IPS-11a (cell line): ENCODE results near the gene ABCB10.
"Not testable (repeated sequence)": the region's sequence is repeated elsewhere in the genome, so short reads cannot be mapped to it uniquely, and the experiment has no call there.

Source experiments
- H3K4me3 ChIP-seq: one replicate; pipeline ENCODE4 v1.5.1; 2013; ENCODE audit warnings: low read depth, low read length, control low read depth

Gene ABCB10

DNA sequence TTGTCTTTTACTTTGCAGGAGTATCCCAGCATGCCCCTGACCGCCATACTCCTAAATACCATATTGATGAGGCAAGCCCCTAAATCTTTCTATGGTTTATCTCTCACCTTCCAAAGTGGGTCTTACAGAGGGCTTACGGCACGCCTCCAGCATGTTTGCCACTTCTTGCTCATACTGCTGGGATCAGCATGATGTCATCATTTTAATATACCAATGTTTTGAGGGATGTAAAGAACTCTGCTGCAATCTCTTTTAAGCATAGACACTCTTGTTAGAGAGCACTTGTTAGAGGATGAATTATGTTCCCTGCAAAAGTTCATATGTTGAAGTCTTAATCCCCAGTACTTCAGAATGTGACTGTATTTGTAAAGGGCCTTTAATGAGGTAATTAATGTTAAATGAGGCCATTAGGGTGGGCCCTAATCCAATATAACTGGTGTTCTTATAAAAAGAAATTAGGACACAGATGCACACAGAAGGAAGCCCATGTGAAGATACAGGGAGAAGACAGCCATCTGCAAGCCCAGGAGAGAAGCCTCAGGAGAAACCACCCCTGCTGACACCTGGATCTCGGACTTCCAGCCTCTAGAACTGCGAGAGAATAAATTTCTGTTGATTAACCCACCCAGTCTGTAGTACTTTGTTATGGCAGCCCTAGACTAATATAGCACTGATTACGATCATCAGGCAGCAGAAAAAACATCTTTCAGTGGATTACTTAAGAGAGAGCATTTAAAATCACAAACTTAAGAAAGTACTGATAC lies 16.4 kb upstream of the ABCB10 start:
- H3K4me3 ChIP-seq: no peak overlapping the region

DNA sequence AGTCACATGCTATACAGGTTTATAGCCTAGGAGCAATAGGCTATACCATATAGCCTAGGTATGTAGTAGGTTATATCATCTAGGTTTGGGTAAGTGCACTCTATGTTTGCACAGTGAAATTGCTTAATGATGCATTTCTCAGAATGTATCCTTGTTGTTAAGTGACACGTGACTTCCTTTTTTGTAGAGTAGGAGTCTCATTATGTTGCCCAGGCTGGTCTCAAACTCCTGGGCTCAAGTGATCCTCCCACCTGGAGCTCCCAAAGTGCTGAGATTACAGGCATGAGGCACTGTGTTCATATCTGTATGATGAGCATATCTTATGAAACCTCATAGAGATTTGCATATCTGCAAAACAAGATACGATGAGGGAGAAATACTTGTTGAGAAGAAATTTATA lies 13.8 kb upstream of the ABCB10 start:
- H3K4me3 ChIP-seq: no peak overlapping the region

- H3K4me3 ChIP-seq: no peak overlapping the region
Observed at GRCh38 chr1:229570891-229571516, 12.5 kb upstream of the ABCB10 start.

DNA sequence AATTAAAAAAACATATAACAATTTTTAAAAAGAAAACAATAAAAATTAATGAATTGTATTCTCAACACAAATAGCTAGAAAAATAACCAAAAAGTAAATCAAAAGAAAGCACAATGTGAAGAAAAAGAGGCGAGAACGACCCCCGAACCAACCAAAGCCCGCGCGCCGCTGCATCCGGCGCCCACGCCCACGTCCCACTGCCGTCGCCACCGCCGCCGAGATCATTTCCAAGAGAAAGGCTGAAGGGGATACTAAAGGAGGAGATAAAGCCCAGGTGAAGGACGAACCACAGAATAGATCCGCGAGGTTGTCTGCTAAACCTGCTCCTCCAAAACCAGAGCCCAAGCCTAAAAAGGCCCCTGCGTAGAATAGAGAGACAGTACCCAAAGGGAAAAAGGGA lies 11.8 kb upstream of the ABCB10 start:
- H3K4me3 ChIP-seq: no peak overlapping the region

- H3K4me3 ChIP-seq: no peak overlapping the region
Observed at GRCh38 chr1:229567109-229567868, 8.8 kb upstream of the ABCB10 start.

DNA sequence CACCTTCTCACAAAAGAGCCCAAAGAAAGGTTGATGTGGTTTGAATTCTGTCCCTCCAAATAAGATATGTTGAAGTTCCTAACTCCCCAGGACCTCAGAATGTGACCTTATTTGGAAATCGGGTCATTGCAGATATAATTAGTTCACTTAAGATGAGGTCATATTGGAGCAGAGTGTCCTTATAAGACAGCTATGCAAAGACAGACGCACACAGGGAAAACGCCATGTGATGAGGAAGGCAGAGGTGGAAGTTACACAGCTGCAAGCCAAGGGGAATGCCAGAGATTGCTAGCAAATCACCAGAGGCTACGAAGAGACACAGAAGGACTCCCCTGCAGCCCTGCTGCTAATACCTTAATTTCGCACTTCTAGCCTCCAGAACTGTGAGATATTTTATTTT lies 5.2 kb upstream of the ABCB10 start:
- H3K4me3 ChIP-seq: no peak overlapping the region

- H3K4me3 ChIP-seq: no peak overlapping the region
Observed at GRCh38 chr1:229563241-229563640, 4.7 kb upstream of the ABCB10 start.

DNA sequence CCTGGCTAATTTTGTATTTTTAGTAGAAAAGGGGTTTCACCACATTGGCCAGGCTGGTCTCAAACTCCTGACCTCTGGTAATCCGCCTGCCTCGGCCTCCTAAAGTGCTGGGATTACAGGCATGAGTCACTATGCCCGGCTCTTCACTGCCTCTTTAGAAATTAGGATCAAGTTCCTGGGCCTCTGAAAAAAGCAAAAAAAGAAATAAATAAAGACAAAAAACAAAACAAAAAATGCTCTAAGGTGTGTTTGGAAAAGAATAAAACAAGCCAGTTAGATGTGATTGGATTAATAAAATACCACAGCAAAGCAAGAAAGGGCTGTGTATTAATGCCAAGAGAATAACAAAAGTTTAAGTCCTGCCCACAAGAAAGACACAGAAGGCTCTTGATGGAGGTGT lies 4.2 kb upstream of the ABCB10 start:
- H3K4me3 ChIP-seq: no peak overlapping the region

DNA sequence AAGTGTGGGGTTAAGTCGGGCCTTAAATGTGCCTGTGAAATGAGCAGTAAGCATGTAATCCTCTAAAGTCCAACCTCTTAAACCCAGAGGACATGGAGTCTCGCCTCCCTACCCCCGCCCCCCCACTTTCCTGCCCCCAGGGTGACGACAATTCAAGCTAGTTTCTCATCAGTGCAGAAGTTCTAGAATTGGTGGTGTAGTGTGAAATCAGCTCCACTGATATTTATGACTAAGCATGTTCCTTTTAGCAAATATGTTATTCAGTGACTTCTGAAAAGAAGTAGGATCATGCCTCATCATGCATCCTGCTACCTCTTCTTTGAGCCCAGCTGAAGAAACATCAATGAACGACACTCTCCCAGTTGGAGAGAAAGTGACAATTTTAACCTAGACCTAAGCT lies 2.6 kb upstream of the ABCB10 start:
- H3K4me3 ChIP-seq: no peak overlapping the region

DNA sequence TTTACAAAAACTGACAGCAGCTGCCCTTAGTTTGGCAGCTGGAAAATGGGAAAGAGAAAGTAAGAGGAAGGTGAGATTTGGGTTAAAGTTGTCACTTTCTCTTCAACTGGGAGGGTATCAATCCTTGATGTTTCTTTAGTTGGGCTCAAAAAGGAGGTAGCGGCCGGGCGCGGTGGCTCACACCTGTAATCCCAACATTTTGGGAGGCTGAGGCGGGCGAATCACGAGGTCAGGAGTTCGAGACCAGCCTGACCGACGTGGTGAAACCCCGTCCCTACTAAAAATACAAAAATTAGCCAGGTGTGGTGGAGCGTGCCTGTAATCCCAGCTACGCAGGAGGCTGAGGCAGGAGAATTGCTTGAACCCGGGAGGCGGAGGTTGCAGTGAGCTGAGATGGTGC lies 1.6 kb upstream of the ABCB10 start:
- not testable (repeated sequence) for H3K4me3 ChIP-seq

- H3K4me3 ChIP-seq: peak overlapping the region; percentile 69
Observed at GRCh38 chr1:229559336-229559801, 862 bp upstream of the ABCB10 start.

DNA sequence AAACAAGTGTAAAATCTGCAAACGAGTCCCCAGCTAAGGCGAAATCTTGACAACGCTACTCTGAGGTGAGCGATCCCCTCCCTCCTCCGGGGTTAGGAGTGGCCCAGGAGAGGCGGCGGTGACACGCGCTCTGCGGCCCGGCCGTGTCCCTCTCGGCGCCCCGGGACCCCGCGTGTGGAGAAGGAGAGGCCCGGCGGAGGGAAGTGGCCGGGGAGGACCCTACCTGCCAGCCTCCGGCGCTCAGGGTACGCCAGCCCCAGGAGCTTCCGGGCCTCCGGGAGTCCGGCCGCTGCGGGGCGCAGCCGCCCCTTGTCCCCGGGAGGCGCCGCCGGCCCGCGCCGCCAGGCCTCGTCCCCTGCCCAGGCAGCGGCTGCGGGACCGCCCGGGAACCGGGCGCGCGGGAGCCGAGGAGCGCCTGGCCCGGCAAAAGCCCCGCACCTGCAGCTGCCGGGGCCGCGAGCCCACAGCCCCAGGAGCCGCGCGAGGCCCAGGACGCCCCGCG lies 543 bp downstream of the ABCB10 start:
- H3K4me3 ChIP-seq: peak overlapping the region; percentile 69

- peak overlapping the region; percentile 69 for H3K4me3 ChIP-seq
Observed at GRCh38 chr1:229557200-229557850, 1.2 kb downstream of the ABCB10 start.

DNA sequence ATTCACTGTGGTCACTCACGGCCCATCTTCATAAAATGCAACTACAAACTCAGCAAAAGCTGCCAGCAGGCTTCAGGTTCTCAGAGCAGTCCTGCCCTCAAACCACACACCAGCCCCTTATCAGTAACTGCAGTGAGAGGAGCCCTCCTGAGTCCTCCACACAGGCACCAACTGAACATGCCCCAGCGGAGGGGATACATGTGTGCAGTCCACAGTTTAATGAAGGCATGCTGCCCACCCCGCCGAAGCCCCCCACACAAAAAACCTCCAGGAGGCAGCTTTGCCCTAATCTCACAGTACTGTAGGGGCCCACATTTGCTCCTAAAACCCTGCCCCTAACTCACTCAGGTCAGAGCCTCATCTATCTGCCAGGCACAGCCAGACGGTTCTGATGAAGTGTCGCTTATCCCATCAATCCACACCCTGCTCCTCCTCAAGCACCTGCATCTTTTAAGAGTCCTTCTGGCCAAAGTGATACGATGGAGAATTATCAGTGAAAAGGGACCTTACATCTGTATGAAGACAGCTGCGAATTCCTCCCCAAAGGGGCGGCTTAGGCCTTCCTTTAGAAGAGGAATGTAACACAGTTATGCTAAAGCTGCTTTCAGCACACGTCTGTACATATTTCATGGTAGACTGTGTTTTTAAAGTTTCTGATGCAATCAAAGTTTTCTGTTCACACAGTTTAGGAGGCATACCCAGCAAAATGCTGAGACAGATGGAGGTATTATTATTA lies 3.5 kb downstream of the ABCB10 start:
- no peak overlapping the region for H3K4me3 ChIP-seq

DNA sequence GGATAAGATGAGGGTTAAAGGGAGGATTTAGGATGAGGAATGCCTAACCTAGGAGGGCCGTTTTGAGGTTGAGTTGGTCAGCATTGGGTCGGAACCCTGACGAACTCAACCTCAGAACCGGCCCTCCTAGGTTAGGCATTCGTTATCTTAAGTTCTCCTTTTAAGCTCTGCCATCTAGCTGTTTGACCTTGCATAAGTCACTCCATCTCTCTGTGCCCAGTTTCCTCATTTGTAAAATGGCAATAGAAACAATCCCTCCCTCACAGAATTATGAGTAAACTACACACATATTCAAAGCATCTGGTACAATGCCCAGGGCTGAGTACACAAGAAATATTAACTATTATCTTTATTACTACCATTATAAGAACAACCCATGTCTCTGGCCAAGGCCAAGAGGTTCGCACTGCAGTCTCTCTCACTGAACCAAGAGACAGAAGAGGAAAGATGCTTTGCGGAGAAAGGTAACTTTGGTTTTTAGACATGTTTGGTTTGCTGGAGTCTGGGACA lies 4.8 kb downstream of the ABCB10 start:
- H3K4me3 ChIP-seq: no peak overlapping the region

DNA sequence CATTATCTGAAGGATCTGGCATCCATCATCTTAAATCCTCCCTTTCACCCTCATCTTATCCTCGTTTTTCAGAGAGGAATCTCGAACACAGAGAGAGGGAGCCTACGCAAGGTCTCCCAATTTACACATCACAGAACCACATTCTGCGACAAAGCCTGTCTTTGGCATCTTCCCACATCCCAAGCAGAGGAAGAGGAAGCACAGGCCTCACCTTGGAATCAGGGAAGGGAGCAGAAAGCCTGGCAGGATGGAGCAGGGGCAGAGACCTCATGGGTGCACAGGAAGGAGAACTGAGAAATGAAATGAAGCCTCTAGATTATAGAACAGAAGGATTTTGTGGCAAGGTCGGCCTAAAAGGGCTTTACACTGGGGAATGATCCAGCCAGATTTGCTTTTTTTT lies 5.8 kb downstream of the ABCB10 start:
- H3K4me3 ChIP-seq: no peak overlapping the region

DNA sequence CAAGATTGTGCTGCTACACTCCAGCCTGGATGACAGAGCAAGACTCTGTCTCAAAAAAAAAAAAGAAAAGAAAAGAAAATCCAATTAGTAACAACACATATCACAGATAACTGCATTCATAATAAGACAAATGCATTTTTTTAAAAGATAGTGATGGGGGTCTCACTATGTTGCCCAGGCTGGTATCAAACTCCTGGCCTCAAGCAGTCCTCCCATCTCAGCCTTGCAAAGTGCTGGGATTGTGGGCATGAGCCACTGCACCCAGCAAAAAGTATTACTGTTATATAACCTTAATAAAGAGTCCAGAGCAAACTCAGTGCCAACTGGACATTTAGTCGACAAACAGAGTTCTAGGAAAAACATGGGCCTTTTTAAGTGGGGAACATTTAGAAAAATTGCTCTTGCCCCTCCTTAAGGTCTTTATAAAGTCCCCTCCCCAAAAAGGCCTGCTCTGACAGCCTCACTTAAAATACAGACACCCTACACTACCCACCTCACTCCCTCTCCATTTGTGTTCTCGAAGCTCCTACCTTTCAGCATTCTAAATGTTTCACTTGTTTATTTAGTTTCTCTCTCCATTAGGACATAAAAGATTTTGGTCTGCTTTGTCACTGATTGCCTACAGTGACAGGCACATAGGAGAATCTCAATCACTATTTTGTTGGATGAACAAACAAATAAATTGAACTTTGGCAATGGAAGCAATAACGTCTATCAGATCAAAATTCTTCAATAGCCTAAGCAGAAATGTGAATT lies 7.5 kb downstream of the ABCB10 start:
- no peak overlapping the region for H3K4me3 ChIP-seq

DNA sequence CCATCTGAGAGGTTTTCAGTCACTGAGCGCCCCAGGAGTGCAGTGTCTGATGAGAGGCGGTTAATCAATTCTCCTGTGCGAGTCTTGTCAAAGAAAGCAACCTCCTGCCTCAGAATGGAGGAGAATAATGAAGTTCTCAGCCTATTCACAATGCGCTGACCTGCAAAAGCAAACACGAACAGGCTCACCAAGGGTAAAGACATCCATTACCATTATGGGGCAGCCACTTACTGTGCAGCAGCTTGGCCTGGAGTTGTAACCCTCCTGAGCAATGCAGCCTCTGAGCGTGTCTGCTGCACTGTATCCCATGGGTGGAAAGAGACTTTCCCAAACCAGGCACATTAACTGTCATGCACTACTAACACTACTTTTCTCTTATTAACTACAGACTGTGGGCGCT lies 11.0 kb downstream of the ABCB10 start:
- no peak overlapping the region for H3K4me3 ChIP-seq

DNA sequence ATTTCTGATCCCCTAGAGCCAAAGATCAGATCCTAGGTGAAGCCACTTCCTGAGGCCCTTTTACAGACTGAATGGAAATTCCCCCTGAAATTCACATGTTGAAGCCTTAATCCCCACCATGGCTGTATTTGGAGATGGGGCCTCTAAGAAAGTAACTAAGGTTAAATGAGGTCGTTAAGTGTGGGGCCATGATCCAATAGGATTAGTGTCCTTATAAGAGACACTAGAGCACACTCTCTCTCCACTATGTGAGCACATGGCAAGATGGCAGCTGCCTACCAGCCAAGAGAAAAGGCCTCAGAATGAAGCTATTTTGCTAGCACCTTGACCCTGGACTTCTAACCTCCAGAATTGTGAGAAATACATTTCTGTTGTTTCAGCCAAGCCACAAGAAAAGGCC lies 13.9 kb downstream of the ABCB10 start:
- H3K4me3 ChIP-seq: no peak overlapping the region
